Endodermal cell (in vitro differentiated cells): ENCODE data around the gene SLC30A1. TPM values are rescaled to one million over a fixed set of nuclear protein-coding genes. Genes with fewer than 3 reads are reported as not detected.

Experiments used
- DNase-seq: peaks from one replicate; pipeline ENCODE4 v3.0.0-alpha.2; 2017
- H3K27ac ChIP-seq: 2 replicates; pipeline ENCODE4 v1.5.1; 2013; ENCODE audit warnings: mild to moderate bottlenecking, low read depth, low read length, moderate library complexity
- H3K27me3 ChIP-seq: 2 replicates; pipeline ENCODE4 v1.6.1; 2013; ENCODE audit warnings: mild to moderate bottlenecking, low read length, moderate library complexity; ENCODE audit not compliant: insufficient read depth, control insufficient read depth, poor library complexity, severe bottlenecking
- H3K36me3 ChIP-seq: 2 replicates; pipeline ENCODE4 v1.7.0; 2013; ENCODE audit warnings: mild to moderate bottlenecking, low read length, moderate library complexity; ENCODE audit not compliant: control insufficient read depth, insufficient read depth
- H3K4me1 ChIP-seq: one replicate; pipeline ENCODE4 v1.7.0; 2013; ENCODE audit warnings: low read length; ENCODE audit not compliant: control insufficient read depth, insufficient read depth
- H3K4me3 ChIP-seq: 2 replicates; pipeline ENCODE4 v1.5.1; 2013; ENCODE audit warnings: mild to moderate bottlenecking, low read length, moderate library complexity
- H3K9ac ChIP-seq: 2 replicates; pipeline ENCODE4 v1.6.1; 2013; ENCODE audit warnings: mild to moderate bottlenecking, low read length, moderate library complexity; ENCODE audit not compliant: poor library complexity, severe bottlenecking; ENCODE audit errors: extremely low read depth
- H3K9me3 ChIP-seq: 2 replicates; pipeline ENCODE4 v1.6.1; 2013; ENCODE audit warnings: mild to moderate bottlenecking, low read length, moderate library complexity; ENCODE audit not compliant: control insufficient read depth
- H3K27ac Mint-ChIP-seq: 2 replicates; pipeline ENCODE4 v1.8.0; 2020; ENCODE audit warnings: mixed read lengths
- H3K27me3 Mint-ChIP-seq: 2 replicates; pipeline ENCODE4 v1.8.0; 2021; ENCODE audit warnings: mild to moderate bottlenecking, mixed read lengths; ENCODE audit not compliant: insufficient read depth
- H3K36me3 Mint-ChIP-seq: 2 replicates; pipeline ENCODE4 v1.8.0; 2020; ENCODE audit warnings: low read depth, mixed read lengths
- H3K4me1 Mint-ChIP-seq: 2 replicates; pipeline ENCODE4 v1.8.0; 2020; ENCODE audit warnings: mixed read lengths
- H3K4me3 Mint-ChIP-seq: 2 replicates; pipeline ENCODE4 v1.8.0; 2020; ENCODE audit warnings: mild to moderate bottlenecking, moderate library complexity, mixed read lengths
- H3K9me3 Mint-ChIP-seq: 2 replicates; pipeline ENCODE4 v1.8.0; 2020; ENCODE audit warnings: mild to moderate bottlenecking, mixed read lengths
- CTCF ChIP-seq: fragments of 200-600 bp; sonication (generic); conservative IDR thresholded peaks from 2 replicates; pipeline ENCODE4 v1.5.0; 2021; ENCODE audit warnings: antibody characterized with exemption, mild to moderate bottlenecking
- WGBS, 2 experiments: methylation state at CpG; one replicate each; pipeline versions ENCODE4 v1.1.5 to v1.1.7; 2013; ENCODE audit warnings: missing lambda C conversion rate in 2 of 2, mixed read lengths in 1 of 2; ENCODE audit not compliant: insufficient coverage in 1 of 2, insufficient read length in 1 of 2; 5-methylcytosine and 5-hydroxymethylcytosine counted together
- total RNA-seq, 2 donors: library from RNA; stranded (reverse); fragmentation: NEBNext Ultra II Directional in 1 of 2; extraction: Animal tissue kit (Norgen Biotek cat#: 25700) in 1 of 2; gene quantifications; 2 replicates in 1 of 2; 3 replicates in 1 of 2; pipeline ENCODE4 v1.2.1, GENCODE V29; 2021

SLC30A1 gene
- total RNA-seq, 2 donors from 2014 or later: 9.0 to 14.0 TPM

GRCh38 chr1:211524521-211524920 lies 54.4 kb downstream of the SLC30A1 start:
- Histone ChIP-seq H3K36me3 (no peaks in the 10 kb centered on the region), H3K27me3 (peaks cover 43% of the 10 kb centered on the region), H3K27ac (no peak overlapping the region), H3K9ac (no peak overlapping the region), H3K4me1 (peaks cover 13% of the 10 kb centered on the region), H3K4me3 (no peak overlapping the region), H3K9me3 (no peaks in the 10 kb centered on the region)
- Mint-ChIP-seq H3K36me3 (no peaks in the 10 kb centered on the region), H3K4me1 (peaks cover 39% of the 10 kb centered on the region), H3K27me3 (peaks cover 53% of the 10 kb centered on the region), H3K27ac (no peak overlapping the region), H3K9me3 (no peaks in the 10 kb centered on the region), H3K4me3 (no peak overlapping the region)
- no peak for DNase-seq
- 83 to 90% methylated on average over 2 to 10 of the region's 10 CpGs for WGBS, 2 experiments
- TF ChIP-seq CTCF: no peak

- Histone ChIP-seq H3K9me3 (no peaks in the 10 kb centered on the region), H3K4me1 (peaks cover 7% of the 10 kb centered on the region), H3K9ac (no peak overlapping the region), H3K36me3 (no peaks in the 10 kb centered on the region), H3K27me3 (peaks cover 43% of the 10 kb centered on the region), H3K27ac (no peak overlapping the region), H3K4me3 (no peak overlapping the region)
- H3K4me1 Mint-ChIP-seq: peaks cover 29% of the 10 kb centered on the region
- no peak overlapping the region for H3K4me3 Mint-ChIP-seq
- DNase-seq: no peak
- H3K27ac Mint-ChIP-seq: no peak overlapping the region
- no peaks in the 10 kb centered on the region for H3K36me3 Mint-ChIP-seq
- peaks cover 50% of the 10 kb centered on the region for H3K27me3 Mint-ChIP-seq
- no peaks in the 10 kb centered on the region for H3K9me3 Mint-ChIP-seq
- WGBS, 2 experiments: 82% methylated on average over 6 of the region's 6 CpGs; no CpG with 5 or more reads in 1 of the 2 experiments
- TF ChIP-seq CTCF: no peak
These were observed 56.2 kb downstream of the SLC30A1 start for GRCh38 chr1:211522804-211523203.

Other genes starting within 250 kb of the SLC30A1 start
- under 1 TPM in 1 of 2 donors, not detected in 1; 0.18 TPM for gene RD3, start 87.0 kb downstream of the SLC30A1 start, total RNA-seq
- 100 to 1,000 TPM in 1 of 2 donors, 10 to 100 TPM in 1; 42.3 to 101 TPM for gene NEK2, start 96.5 kb upstream of the SLC30A1 start, total RNA-seq